Upper lobe of left lung (tissue), 6 donors: Measurements from ENCODE around the gene XRRA1. TPM values are rescaled to one million over a fixed set of nuclear protein-coding genes. Genes with fewer than 3 reads are reported as not detected.
A peak's percentile ranks its signal among the peaks of the same experiment; 100 is the strongest.

Source experiments
- ATAC-seq, 2 donors: fragments of 200-7000 bp; cut with Tn5 transposase; one replicate each; pipeline ENCODE4 v1.9.1; 2022; ENCODE audit warnings: mild to moderate bottlenecking in 2 of 2, moderate library complexity in 2 of 2; ENCODE audit not compliant: low FRiP score in 2 of 2
- DNase-seq, 2 donors: peaks; one replicate each; pipeline ENCODE4 v3.0.0-alpha.2; 2019 to 2020
- H3K27ac ChIP-seq, 4 donors: fragments of 200-600 bp; sonication (generic); one replicate each; pipeline ENCODE4 v1.5.1; 2016 to 2019
- H3K27me3 ChIP-seq, 4 donors: fragments of 200-600 bp; sonication (generic); one replicate each; pipeline ENCODE4 v1.5.1; 2017 to 2019
- H3K36me3 ChIP-seq, 4 donors: fragments of 200-600 bp; sonication (generic); one replicate each; pipeline ENCODE4 v1.5.1; 2016 to 2019
- H3K4me1 ChIP-seq, 4 donors: fragments of 200-600 bp; sonication (generic); one replicate each; pipeline ENCODE4 v1.5.1; 2018 to 2019
- H3K4me3 ChIP-seq, 4 donors: fragments of 200-600 bp; sonication (generic); one replicate each; pipeline ENCODE4 v1.5.1; 2017 to 2019; ENCODE audit warnings: mild to moderate bottlenecking in 2 of 4, moderate library complexity in 1 of 4
- H3K9me3 ChIP-seq, 4 donors: fragments of 200-600 bp; sonication (generic); one replicate each; pipeline ENCODE4 v1.5.1; 2018 to 2019
- EP300 ChIP-seq, 4 donors: sonication (generic); formaldehyde crosslinking; IDR thresholded peaks; one replicate each; pipeline ENCODE4 v1.5.1; 2017; ENCODE audit warnings: antibody characterized with exemption in 4 of 4, control low read depth in 2 of 4
- POLR2A ChIP-seq, 4 donors: fragments of 450-650 bp; IDR thresholded peaks; one replicate each; pipeline ENCODE4 v1.5.1; 2016 to 2017; ENCODE audit warnings: antibody characterized with exemption in 4 of 4, mild to moderate bottlenecking in 2 of 4
- POLR2AphosphoS5 ChIP-seq, 2 donors: sonication (generic); formaldehyde crosslinking; IDR thresholded peaks; one replicate each; pipeline ENCODE4 v1.5.1; 2017; ENCODE audit warnings: antibody characterized with exemption in 2 of 2
- WGBS, 2 donors: methylation state at CpG; one replicate each; pipeline ENCODE4 v1.1.5; 2017 to 2018; 5-methylcytosine and 5-hydroxymethylcytosine counted together
- total RNA-seq, 6 donors: library from RNA; depleted of rRNA in 4 of 6; stranded (reverse); fragments of >200 nt in 4 of 6; gene quantifications; one replicate each; pipeline versions ENCODE4 v1.1.0 to v1.2.1, GENCODE V29; 2016 to 2021
- TF ChIP-seq, protein P1 (sequence below), 6 experiments: fragments of 450-650 bp in 4 of 6; fragments of 200-600 bp in 2 of 6; sonication (generic) in 2 of 6; IDR thresholded peaks; one replicate each; pipeline ENCODE4 v1.5.1; 2016 to 2019; ENCODE audit warnings: antibody characterized with exemption in 6 of 6
- donor health status: DM: no; HTN: no; CAD: no; lungs with moderate emphysema.
- donor health status: DM: no; HTN: yes; CAD: no; lungs with severe emphysema.

XRRA1 gene
- total RNA-seq, 6 donors from 2014 or later, result 9.4 to 25.1 (median 16.7) TPM

DNA sequence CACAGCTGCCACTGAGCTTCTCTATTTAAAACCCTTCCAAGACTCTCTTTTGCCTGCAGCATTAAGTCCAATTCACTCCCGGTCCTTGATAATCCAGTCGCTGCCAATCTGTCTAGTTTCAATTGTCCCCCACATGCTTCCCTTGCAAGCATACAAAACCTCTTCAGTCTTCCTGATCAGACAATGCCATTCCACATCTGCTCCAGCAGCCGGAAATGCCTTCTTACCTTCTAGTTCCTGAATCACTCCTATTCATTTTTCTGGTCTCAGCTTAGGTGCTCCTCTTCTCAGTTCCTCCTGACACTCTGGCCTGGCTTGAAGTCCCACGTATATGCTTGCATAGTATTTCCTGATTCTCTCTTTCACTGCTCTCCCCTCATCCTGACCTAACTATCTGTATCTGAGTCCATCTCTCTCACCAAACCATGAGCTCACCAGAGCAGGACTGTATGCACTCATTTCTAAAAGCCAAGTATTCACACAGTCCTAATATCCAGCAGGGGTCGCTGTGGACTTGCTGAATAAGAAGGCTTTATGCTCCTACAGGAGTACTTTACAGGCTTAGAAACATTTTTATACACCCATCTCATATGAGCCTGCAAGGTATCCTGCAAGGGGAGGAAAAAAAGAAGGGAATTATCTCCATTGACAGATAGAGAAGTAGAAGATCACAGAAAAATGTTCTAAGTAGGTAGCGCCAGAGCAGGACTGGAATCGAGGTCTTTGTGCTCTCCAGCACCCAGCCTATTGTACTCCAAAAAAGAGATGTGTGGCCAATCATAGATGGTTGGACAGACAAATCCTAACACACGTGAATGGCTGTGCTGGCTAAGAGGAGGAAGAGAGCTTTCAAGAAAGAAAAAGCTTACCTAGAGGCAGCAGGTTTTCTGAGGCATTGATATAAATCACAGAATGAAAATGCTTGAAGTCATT, 19.2 kb downstream of the XRRA1 start:
- peaks cover 0 to 21% (median 13%) of the 10 kb centered on the region in 4 donors for H3K36me3 ChIP-seq
- DNase-seq, result peak in 1 of 2 donors; percentile 80
- ATAC-seq, result peak; percentile 86
- no peaks in the 10 kb centered on the region for H3K9me3 ChIP-seq
- H3K4me3 ChIP-seq, result no peak overlapping the region
- no peak for TF ChIP-seq POLR2A (IDR thresholded peaks at IDR 0.05)
- TF ChIP-seq, protein P1, sequence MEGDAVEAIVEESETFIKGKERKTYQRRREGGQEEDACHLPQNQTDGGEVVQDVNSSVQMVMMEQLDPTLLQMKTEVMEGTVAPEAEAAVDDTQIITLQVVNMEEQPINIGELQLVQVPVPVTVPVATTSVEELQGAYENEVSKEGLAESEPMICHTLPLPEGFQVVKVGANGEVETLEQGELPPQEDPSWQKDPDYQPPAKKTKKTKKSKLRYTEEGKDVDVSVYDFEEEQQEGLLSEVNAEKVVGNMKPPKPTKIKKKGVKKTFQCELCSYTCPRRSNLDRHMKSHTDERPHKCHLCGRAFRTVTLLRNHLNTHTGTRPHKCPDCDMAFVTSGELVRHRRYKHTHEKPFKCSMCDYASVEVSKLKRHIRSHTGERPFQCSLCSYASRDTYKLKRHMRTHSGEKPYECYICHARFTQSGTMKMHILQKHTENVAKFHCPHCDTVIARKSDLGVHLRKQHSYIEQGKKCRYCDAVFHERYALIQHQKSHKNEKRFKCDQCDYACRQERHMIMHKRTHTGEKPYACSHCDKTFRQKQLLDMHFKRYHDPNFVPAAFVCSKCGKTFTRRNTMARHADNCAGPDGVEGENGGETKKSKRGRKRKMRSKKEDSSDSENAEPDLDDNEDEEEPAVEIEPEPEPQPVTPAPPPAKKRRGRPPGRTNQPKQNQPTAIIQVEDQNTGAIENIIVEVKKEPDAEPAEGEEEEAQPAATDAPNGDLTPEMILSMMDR (IDR thresholded peaks at IDR 0.05), result peak; percentile 56 to 80 (median 78)
- H3K27me3 ChIP-seq, result no peaks in the 10 kb centered on the region
- 55 to 63% methylated on average over 8 of the region's 8 CpGs for WGBS, 2 donors
- no peaks in the 10 kb centered on the region for H3K4me1 ChIP-seq
- no peak overlapping the region for H3K27ac ChIP-seq

DNA sequence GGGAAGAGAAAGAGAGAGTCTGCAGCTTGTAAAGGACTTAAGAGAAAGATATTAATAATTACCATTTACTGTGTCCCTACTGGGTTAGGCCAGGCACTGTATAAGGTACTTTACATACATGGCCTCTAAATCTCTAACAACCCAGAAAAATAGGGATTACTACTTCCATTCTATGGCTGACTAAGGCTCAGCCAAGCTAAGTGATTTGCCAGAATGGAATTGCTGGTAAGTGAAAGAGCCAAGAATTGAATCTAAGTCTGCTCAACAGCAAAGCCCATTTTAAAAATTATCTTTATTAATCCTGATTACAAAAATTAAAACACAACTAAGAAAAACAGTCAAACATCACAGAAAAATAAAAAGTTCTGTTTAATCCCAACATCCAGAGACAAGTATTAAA, 21.4 kb downstream of the XRRA1 start:
- no peak for ATAC-seq
- peaks cover 0 to 17% (median 3%) of the 10 kb centered on the region in 4 donors for H3K36me3 ChIP-seq

DNA sequence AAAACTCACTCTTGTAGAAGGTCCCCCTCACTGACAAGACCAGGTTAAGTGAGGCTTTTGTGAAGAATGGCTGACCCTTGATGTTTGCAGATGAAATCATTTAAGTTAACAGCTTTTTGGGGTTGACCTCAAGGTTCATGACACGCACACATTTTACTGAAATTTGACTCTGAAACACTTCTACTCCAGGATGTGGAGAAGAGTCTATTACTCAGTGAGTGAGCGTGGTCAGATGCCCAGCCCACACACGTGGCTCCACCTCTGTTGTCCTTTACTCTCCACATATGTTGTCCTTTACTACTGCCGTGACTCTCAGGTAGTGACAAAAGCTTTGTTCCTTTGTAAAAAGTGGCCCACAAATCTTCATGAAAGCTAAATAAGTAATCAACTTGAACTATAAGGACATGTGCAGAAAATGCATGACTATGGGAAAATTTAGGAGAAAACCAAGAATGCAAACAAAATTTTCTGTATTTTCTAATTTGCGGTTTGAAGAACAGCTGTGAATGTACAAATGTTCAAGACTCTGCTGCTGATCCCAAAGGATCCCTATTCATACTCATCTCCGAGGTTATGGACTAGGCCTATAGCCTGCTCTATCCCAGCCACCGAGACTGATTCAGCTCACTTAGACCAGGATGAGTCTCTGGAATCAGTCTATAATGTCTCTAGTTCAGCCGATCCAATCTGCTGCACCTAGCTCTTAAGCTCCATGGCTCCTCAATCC, 22.4 kb downstream of the XRRA1 start:
- no peak for DNase-seq
- Histone ChIP-seq H3K27me3 (no peaks in the 10 kb centered on the region), H3K4me3 (no peak overlapping the region), H3K4me1 (no peaks in the 10 kb centered on the region), H3K27ac (no peak overlapping the region), H3K9me3 (no peaks in the 10 kb centered on the region), H3K36me3 (peaks cover 0 to 18% (median under 1%) of the 10 kb centered on the region in 4 donors)
- TF ChIP-seq, protein P1 (IDR thresholded peaks at IDR 0.05), result no peak
- TF ChIP-seq POLR2A (IDR thresholded peaks at IDR 0.05) (no peak), POLR2AphosphoS5 (IDR thresholded peaks at IDR 0.05) (no peak), EP300 (IDR thresholded peaks at IDR 0.05) (no peak)
- 87 to 88% methylated on average over 8 of the region's 8 CpGs for WGBS, 2 donors
- no peak for ATAC-seq

More for the DNA sequence above, 21.4 kb downstream of the XRRA1 start:
- no peak overlapping the region for H3K27ac ChIP-seq
- no peak for DNase-seq
- H3K4me1 ChIP-seq, result no peaks in the 10 kb centered on the region
- no peaks in the 10 kb centered on the region for H3K9me3 ChIP-seq
- no peak overlapping the region for H3K4me3 ChIP-seq
- TF ChIP-seq, protein P1 (IDR thresholded peaks at IDR 0.05), result no peak
- TF ChIP-seq POLR2A (IDR thresholded peaks at IDR 0.05) (no peak), EP300 (IDR thresholded peaks at IDR 0.05) (no peak), POLR2AphosphoS5 (IDR thresholded peaks at IDR 0.05) (no peak)
- H3K27me3 ChIP-seq, result no peaks in the 10 kb centered on the region

DNA sequence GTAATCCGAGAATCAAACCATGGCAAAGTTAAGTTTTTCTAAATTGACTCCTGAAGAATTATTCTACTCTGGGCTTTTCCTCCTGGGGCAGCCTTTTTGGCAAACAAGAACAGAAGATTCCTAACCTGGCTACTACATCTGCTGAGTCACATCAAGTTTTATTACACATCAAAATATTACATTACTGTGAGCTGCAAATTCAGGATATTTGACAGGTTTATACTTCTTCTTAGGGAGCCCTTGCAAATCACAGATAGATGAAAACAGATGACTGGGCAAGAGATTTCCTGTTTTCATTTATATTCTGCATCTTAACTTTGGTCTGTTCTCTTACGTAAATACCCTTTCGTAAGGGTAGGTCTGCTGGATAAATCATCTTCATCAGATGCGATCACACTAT, 23.6 kb downstream of the XRRA1 start:
- Histone ChIP-seq H3K4me1 (no peaks in the 10 kb centered on the region), H3K36me3 (peaks cover 0 to 23% (median 8%) of the 10 kb centered on the region in 4 donors), H3K9me3 (no peaks in the 10 kb centered on the region), H3K4me3 (no peak overlapping the region), H3K27me3 (no peaks in the 10 kb centered on the region), H3K27ac (no peak overlapping the region)
- WGBS, 2 donors, result 87 to 90% methylated on average over 4 of the region's 4 CpGs
- no peak for DNase-seq
- no peak for TF ChIP-seq POLR2A (IDR thresholded peaks at IDR 0.05)
- TF ChIP-seq POLR2AphosphoS5 (IDR thresholded peaks at IDR 0.05), result no peak
- TF ChIP-seq, protein P1 (IDR thresholded peaks at IDR 0.05), result no peak
- no peak for TF ChIP-seq EP300 (IDR thresholded peaks at IDR 0.05)
- no peak for ATAC-seq
